HUES64 (cell line): ENCODE data around the gene EPGN.

Experiments used
- H3K27ac ChIP-seq: 2 replicates; pipeline ENCODE4 v1.7.0; 2013; ENCODE audit warnings: low read depth, low read length, inconsistent platforms
- H3K27me3 ChIP-seq: 2 replicates; pipeline ENCODE4 v1.6.1; 2013; ENCODE audit warnings: mild to moderate bottlenecking, low read length; ENCODE audit not compliant: insufficient read depth
- H3K36me3 ChIP-seq: 2 replicates; pipeline ENCODE4 v1.6.1; 2013; ENCODE audit warnings: mild to moderate bottlenecking, low read length; ENCODE audit not compliant: insufficient read depth
- H3K4me1 ChIP-seq: 2 replicates; pipeline ENCODE4 v1.6.1; 2013; ENCODE audit warnings: mild to moderate bottlenecking, low read length, moderate library complexity; ENCODE audit not compliant: insufficient read depth
- H3K4me3 ChIP-seq: 2 replicates; pipeline ENCODE4 v1.5.1; 2013; ENCODE audit warnings: mild to moderate bottlenecking, low read length, moderate library complexity
- H3K9ac ChIP-seq: 2 replicates; pipeline ENCODE4 v1.6.1; 2013; ENCODE audit warnings: mild to moderate bottlenecking, low read depth, low read length
- H3K9me3 ChIP-seq: 2 replicates; pipeline ENCODE4 v1.6.1; 2013; ENCODE audit warnings: low read depth, low read length; ENCODE audit not compliant: insufficient read depth
- WGBS: fragments of 150-250, 120-280 bp; methylation state at CpG from one replicate; pipeline ENCODE4 v1.1.7; 2013; ENCODE audit warnings: missing lambda C conversion rate; 5-methylcytosine and 5-hydroxymethylcytosine counted together

EPGN gene

DNA sequence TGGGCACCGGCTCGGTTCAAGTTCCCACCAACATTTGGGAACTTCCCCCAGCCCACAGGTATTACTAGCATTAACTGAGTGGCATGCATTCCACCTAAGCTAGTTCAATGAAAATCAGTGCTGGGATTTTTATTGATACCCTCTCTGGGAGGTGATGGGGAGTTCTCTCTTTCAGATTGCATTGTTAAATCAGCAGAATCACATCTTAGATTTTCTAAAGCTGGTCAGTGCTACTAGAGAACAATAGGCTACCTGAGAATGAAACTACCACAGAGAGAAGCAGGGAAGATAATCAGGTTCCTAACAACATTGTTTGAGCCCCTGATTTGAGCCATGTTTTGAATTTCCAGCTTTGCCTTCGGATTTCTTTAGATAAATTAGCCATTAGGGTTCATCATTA is 16.0 kb downstream of the EPGN start:
- Histone ChIP-seq H3K27ac (no peak overlapping the region), H3K36me3 (no peaks in the 10 kb centered on the region), H3K27me3 (no peaks in the 10 kb centered on the region), H3K4me3 (no peak overlapping the region), H3K9me3 (no peaks in the 10 kb centered on the region), H3K4me1 (peaks cover 6% of the 10 kb centered on the region), H3K9ac (no peak overlapping the region)
- 95% methylated on average over 3 of the region's 3 CpGs for WGBS

DNA sequence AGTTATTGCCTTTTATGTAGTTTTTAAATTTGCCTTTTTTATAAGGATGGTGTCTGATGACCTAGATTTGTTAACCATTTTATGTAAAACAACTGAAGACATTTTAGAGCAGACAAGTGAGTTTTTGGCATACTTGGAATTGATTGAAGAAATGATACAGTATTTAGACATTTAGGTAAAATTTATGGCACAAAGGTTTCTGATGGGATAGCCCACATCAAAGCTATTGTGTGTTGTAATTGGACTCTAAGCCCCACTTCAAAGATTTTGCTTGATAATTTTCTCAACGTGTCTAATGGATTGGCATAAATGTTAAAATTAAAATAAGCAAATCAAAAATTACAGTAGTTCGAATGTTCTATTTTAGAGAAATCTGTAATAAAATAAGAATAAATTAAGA is 17.6 kb downstream of the EPGN start:
- Histone ChIP-seq H3K9me3 (no peaks in the 10 kb centered on the region), H3K4me1 (peaks cover 3% of the 10 kb centered on the region), H3K36me3 (no peaks in the 10 kb centered on the region), H3K9ac (no peak overlapping the region), H3K27me3 (no peaks in the 10 kb centered on the region), H3K27ac (no peak overlapping the region), H3K4me3 (no peak overlapping the region)
- 80% methylated on average over 1 of the region's 2 CpGs for WGBS

DNA sequence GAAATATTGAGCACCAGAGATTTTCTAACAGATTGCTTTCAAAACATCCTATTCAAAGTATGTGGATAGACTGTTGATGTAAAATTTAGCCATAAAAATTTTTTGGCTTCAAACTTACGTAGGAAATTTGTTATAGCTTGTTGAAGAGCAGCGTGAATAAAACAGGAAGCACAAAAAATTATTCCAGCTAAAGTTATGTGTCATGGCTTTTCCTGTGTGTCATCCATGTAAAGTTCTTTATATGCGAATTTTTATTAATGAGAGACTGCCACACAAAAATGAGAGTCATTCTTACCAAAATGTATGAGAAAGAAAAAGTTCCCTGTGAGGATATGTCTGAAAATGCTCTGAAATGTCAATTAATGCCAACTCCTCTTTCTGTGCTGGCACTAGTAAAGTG is 19.5 kb downstream of the EPGN start:
- 97% methylated on average over 3 of the region's 3 CpGs for WGBS
- H3K4me1 ChIP-seq: no peaks in the 10 kb centered on the region
- H3K4me3 ChIP-seq: no peak overlapping the region
- H3K27ac ChIP-seq: no peak overlapping the region
- H3K9ac ChIP-seq: no peak overlapping the region
- no peaks in the 10 kb centered on the region for H3K9me3 ChIP-seq
- H3K36me3 ChIP-seq: no peaks in the 10 kb centered on the region
- H3K27me3 ChIP-seq: no peaks in the 10 kb centered on the region

DNA sequence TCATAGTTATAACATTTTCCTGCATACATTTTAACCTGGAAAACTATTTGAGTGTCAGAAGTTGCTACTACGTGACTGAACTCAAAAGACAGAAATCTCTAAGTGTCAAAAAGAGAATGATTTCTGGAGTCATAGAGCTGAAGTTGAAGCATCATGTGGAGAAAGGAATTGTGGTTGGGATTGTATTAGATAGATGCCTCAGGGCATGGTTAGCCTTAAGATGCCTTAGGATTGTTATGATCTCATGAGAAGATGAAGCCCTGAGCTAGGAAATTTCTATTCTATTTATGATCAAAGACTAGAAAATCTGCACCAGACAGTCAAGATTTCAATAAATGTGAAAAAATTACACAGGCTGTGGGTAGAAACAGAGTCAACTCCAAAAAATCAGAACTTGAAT is 20.2 kb downstream of the EPGN start:
- WGBS: 97% methylated on average over 1 of the region's 1 CpG
- H3K27ac ChIP-seq: no peak overlapping the region
- no peaks in the 10 kb centered on the region for H3K27me3 ChIP-seq
- H3K9ac ChIP-seq: no peak overlapping the region
- H3K36me3 ChIP-seq: no peaks in the 10 kb centered on the region
- H3K4me1 ChIP-seq: no peaks in the 10 kb centered on the region
- H3K4me3 ChIP-seq: no peak overlapping the region
- H3K9me3 ChIP-seq: no peaks in the 10 kb centered on the region

DNA sequence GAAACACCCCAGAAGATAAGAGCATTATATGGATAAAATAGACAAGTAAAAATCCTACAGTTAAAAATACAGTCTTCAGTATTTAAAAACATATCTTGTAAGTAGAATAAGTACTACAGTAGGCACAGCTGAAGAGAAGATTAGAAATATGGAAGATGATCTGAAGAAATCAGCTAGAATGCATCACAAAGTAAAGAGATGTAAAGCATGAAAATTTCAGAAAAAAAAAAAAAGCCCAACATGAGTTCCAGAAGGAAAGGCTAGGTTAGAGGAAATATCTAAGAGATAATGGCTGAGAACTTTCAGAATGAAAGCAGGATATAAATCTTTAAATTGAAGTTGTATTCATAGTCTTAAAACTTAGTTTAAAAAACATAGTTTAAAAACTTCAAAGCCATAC is 21.0 kb downstream of the EPGN start:
- Histone ChIP-seq H3K27me3 (no peaks in the 10 kb centered on the region), H3K4me1 (no peaks in the 10 kb centered on the region), H3K9me3 (no peaks in the 10 kb centered on the region), H3K4me3 (no peak overlapping the region), H3K36me3 (no peaks in the 10 kb centered on the region), H3K27ac (no peak overlapping the region), H3K9ac (no peak overlapping the region)

DNA sequence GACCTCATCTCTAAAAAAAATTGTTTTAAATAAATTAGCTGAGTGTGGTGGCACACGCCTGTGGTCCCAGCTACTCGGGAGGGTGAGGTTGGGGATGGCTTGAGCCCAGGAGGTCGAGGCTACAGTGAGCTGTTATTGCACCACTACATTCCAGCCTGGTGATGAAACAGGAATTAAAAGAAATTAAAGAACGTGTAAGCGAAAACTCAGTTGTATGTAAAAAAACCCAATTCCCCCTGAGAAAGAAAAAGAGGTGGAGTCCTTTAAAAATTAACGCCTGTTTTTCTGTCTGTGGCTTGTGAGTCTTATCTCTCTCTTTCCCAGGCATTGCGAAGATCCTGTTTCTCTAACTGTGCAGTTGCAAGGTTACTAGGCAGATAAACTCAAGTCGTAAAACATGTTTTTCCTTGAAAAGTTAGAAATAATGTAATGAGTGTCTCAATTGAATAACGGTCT is 22.1 kb downstream of the EPGN start:
- Histone ChIP-seq H3K4me3 (no peak overlapping the region), H3K9ac (no peak overlapping the region), H3K27ac (no peak overlapping the region), H3K4me1 (no peaks in the 10 kb centered on the region), H3K9me3 (no peaks in the 10 kb centered on the region), H3K27me3 (no peaks in the 10 kb centered on the region), H3K36me3 (no peaks in the 10 kb centered on the region)
- WGBS: 93% methylated on average over 9 of the region's 9 CpGs

DNA sequence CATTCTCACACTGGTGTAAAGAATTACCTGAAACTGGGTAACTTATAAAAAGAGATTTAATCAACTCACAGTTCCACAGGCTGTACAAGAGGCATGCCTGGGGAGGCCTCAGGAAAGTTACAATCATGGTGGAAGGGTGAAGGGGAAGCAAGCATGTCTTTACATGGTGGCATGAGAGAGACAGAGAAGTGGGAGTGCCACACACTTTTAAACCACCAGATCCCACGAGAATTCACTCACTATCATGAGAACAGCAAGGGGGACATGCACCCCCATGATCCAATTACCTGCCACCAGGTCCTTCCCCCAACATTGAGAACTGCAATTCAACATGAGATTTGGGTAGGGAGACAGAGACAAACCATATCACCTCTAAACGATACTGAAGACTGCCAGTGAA is 23.0 kb downstream of the EPGN start:
- H3K27me3 ChIP-seq: no peaks in the 10 kb centered on the region
- no peak overlapping the region for H3K4me3 ChIP-seq
- H3K27ac ChIP-seq: no peak overlapping the region
- H3K4me1 ChIP-seq: no peaks in the 10 kb centered on the region
- H3K9ac ChIP-seq: no peak overlapping the region
- 94% methylated on average over 2 of the region's 2 CpGs for WGBS
- H3K36me3 ChIP-seq: no peaks in the 10 kb centered on the region
- no peaks in the 10 kb centered on the region for H3K9me3 ChIP-seq

DNA sequence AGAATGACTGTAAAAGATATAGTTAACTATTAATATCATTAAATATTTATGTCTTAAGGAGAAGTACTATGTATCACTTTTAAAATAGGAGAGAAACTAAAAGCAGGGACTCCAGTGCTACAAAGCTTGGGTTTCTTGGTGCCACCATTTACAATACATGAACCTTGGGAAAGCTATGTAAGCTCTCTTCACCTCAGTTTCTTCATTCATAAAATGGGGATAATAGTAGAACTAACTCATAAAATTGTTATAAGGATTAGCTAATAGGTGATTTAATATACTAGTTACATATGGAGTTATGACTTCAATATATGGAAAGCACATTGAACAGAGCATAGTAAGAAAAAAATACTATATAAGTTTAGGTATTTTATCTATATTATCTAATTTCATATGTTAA is 23.7 kb downstream of the EPGN start:
- H3K36me3 ChIP-seq: no peaks in the 10 kb centered on the region
- no peaks in the 10 kb centered on the region for H3K4me1 ChIP-seq
- no peaks in the 10 kb centered on the region for H3K9me3 ChIP-seq
- H3K4me3 ChIP-seq: no peak overlapping the region
- H3K27ac ChIP-seq: no peak overlapping the region
- no peaks in the 10 kb centered on the region for H3K27me3 ChIP-seq
- no peak overlapping the region for H3K9ac ChIP-seq

DNA sequence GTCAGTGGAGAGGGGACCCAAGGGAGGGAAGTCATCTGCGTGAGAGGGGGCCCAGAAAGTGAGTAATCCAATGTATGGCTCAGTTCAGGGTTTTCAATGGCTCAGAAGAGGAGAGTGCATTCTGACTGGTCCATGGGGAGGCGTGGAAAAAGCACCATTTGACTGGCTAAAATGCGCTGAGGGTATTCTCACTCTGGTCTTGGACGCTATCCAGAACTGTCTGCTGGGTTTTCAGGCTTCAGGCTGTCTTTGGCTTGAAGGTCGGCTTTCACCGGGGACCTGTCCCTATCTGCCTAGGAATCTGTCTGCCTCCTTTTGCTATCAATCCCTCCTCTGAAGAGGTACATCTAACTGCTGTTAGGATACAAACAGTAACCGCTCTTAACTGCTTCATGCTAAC is 26.4 kb downstream of the EPGN start:
- H3K27me3 ChIP-seq: no peaks in the 10 kb centered on the region
- no peaks in the 10 kb centered on the region for H3K9me3 ChIP-seq
- no peak overlapping the region for H3K27ac ChIP-seq
- no peaks in the 10 kb centered on the region for H3K36me3 ChIP-seq
- WGBS: 95% methylated on average over 7 of the region's 7 CpGs
- H3K9ac ChIP-seq: no peak overlapping the region
- H3K4me1 ChIP-seq: no peaks in the 10 kb centered on the region
- H3K4me3 ChIP-seq: no peak overlapping the region

DNA sequence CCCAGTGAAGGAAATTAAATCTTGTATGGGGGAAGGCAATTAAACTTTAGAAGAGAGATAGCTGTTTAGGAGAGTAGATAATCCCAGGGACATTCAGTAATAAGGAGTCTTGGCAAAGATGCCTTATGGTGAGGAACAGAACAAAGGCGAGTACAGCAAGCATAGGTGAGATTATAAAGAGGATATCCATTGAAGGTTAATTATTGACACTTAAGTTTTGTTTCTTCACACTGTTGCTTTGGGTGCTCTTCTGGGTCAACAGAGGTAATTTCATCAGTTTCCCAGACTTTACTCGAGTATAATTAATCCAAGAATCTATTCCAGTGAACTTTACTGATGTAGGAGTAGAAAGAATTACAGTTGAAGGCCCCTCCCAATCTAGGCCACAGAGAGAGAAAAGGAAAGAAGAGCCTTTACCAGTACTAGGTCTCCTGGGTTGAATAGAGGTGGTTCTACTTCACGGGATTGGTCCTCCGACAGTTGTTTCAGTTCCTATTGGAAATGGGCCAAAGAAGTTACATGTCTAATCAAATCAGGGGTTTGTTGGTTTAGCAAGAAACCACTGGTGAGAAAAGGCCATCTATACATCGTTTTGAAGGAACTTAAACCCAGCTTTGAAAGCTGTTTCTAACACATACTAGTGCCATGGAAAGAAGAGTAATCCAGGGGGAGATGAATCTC is 27.2 kb downstream of the EPGN start:
- 95% methylated on average over 4 of the region's 5 CpGs for WGBS
- H3K27ac ChIP-seq: no peak overlapping the region
- no peaks in the 10 kb centered on the region for H3K4me1 ChIP-seq
- no peak overlapping the region for H3K9ac ChIP-seq
- no peaks in the 10 kb centered on the region for H3K9me3 ChIP-seq
- H3K4me3 ChIP-seq: no peak overlapping the region
- H3K36me3 ChIP-seq: no peaks in the 10 kb centered on the region
- H3K27me3 ChIP-seq: no peaks in the 10 kb centered on the region

DNA sequence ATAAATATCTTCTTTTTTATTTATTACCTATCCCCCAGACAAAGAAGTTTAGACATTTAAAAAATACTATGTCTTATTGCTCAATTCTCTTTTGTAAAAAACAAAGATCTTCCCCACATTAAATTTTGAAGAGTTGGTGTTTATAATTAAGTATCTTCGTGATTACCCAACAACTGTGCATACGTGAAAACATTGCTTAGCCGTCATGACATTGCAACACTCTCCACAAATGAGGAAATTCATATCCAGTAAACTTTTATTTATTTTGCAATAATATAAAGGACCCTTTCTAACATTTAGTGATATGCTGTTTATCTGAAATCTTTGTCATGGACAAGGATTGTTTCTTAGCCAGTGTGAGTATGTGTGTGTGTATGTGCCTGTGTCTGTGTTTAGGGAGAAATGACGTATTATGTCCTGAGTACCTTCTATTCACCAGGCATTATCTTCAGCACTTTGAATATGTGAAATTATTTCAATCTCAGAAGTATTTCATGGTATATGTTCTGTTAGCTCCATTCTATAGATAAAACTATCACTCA is 30.6 kb downstream of the EPGN start:
- WGBS: no CpG with 5 or more reads among the region's 4 CpGs
- Histone ChIP-seq H3K4me3 (no peak overlapping the region), H3K9ac (no peak overlapping the region), H3K27ac (no peak overlapping the region), H3K27me3 (no peaks in the 10 kb centered on the region), H3K4me1 (no peaks in the 10 kb centered on the region), H3K36me3 (no peaks in the 10 kb centered on the region), H3K9me3 (peaks cover 11% of the 10 kb centered on the region; the same call in 1 of the 2 replicates)

DNA sequence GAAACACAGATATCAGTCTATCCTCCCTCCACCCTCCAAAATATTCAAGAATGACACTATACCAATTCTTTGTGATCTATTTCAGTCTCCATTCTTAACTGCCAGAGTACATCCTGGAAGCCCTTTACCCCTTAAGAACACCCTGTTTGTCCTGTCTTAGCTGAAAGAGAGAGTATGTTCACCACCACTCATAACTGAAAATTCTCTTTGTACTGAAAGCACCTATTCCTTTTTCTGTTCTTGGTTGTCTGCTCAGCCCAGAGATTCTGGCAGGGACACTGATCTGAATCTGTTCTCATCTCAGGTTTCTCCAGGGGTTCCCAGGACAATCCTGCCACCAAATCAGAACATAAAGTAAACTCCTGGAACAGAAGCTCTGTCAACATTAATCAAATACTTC is 31.2 kb downstream of the EPGN start:
- Histone ChIP-seq H3K36me3 (no peaks in the 10 kb centered on the region), H3K4me3 (no peak overlapping the region), H3K4me1 (no peaks in the 10 kb centered on the region)

More for the DNA sequence above, 31.2 kb downstream of the EPGN start:
- Histone ChIP-seq H3K9me3 (peaks cover 17% of the 10 kb centered on the region), H3K9ac (no peak overlapping the region), H3K27ac (no peak overlapping the region), H3K27me3 (no peaks in the 10 kb centered on the region)
